Nephron progenitor cell (in vitro differentiated cells): ENCODE data around the gene TEX261.

Source experiments
- DNase-seq: peaks from one replicate; pipeline ENCODE4 v3.0.0; 2021
- H3K27ac Mint-ChIP-seq: 2 replicates; pipeline ENCODE4 v1.8.0; 2021; ENCODE audit warnings: mild to moderate bottlenecking, moderate library complexity, mixed read lengths
- H3K27me3 Mint-ChIP-seq: 2 replicates; pipeline ENCODE4 v1.8.0; 2021; ENCODE audit warnings: mild to moderate bottlenecking, low read depth, mixed read lengths; ENCODE audit not compliant: poor library complexity
- H3K36me3 Mint-ChIP-seq: 2 replicates; pipeline ENCODE4 v1.8.0; 2021; ENCODE audit warnings: low read depth, mixed read lengths
- H3K4me1 Mint-ChIP-seq: 2 replicates; pipeline ENCODE4 v1.8.0; 2021; ENCODE audit warnings: mixed read lengths
- H3K4me3 Mint-ChIP-seq: 2 replicates; pipeline ENCODE4 v1.8.0; 2021; ENCODE audit warnings: mild to moderate bottlenecking, moderate library complexity, mixed read lengths
- H3K9me3 Mint-ChIP-seq: 2 replicates; pipeline ENCODE4 v1.8.0; 2021; ENCODE audit warnings: mild to moderate bottlenecking, moderate library complexity, mixed read lengths
- TF ChIP-seq, protein P1 (sequence below): fragments of 200-600 bp; sonication (generic); IDR thresholded peaks from 2 replicates; pipeline ENCODE4 v1.5.0; 2021; ENCODE audit warnings: antibody characterized with exemption

Gene TEX261

DNA sequence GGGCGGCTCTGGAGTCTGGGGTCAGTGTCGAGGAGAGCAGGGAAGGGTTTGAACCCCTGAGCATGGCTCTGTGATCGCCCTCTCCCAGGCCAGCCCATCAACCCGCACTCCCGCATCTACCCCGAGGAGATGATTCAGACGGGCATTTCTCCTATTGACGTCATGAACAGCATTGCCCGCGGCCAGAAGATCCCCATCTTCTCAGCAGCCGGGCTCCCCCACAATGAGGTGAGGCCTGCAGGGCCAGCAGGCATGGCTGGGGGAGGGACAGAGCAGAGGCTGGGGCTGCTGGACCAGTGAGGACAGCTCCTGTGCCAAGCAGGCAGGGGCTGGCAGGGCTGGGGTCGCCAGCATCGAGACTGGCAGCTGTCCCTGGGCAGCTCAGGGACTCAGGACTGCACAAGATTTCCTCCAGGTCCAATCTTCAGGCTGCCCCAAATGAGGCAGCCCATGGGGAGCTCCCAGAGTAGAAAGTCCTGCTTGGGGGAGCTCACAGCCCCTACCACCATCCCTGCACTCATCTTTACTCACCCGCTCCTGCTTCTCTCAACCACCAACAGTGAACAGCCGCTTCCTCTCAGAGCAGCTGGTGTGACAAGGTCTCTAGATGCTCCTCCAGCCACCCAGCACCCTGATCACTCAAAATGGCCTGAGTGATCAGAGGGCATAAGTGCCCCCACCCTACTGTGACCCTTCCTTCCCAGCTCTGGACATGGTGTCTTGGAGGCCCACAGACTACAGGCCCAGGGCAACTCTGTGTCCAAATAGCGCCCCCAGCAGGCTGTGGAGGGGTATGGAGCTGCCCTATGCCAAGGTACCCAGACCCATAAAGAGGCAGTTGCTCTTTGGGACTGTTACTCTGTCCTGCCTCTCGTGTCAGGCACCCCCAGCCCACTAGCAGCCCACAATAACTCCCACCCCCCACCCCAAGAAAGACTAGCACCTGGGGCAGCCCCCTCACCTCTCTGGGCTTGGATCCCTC is 34.5 kb downstream of the TEX261 start:
- Mint-ChIP-seq H3K4me3 (no peak overlapping the region), H3K27ac (no peak overlapping the region), H3K27me3 (peaks cover 89% of the 10 kb centered on the region), H3K4me1 (peaks cover 6% of the 10 kb centered on the region), H3K9me3 (no peaks in the 10 kb centered on the region), H3K36me3 (no peaks in the 10 kb centered on the region)
- TF ChIP-seq, protein P1, sequence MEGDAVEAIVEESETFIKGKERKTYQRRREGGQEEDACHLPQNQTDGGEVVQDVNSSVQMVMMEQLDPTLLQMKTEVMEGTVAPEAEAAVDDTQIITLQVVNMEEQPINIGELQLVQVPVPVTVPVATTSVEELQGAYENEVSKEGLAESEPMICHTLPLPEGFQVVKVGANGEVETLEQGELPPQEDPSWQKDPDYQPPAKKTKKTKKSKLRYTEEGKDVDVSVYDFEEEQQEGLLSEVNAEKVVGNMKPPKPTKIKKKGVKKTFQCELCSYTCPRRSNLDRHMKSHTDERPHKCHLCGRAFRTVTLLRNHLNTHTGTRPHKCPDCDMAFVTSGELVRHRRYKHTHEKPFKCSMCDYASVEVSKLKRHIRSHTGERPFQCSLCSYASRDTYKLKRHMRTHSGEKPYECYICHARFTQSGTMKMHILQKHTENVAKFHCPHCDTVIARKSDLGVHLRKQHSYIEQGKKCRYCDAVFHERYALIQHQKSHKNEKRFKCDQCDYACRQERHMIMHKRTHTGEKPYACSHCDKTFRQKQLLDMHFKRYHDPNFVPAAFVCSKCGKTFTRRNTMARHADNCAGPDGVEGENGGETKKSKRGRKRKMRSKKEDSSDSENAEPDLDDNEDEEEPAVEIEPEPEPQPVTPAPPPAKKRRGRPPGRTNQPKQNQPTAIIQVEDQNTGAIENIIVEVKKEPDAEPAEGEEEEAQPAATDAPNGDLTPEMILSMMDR, result no peak
- no peak for DNase-seq

DNA sequence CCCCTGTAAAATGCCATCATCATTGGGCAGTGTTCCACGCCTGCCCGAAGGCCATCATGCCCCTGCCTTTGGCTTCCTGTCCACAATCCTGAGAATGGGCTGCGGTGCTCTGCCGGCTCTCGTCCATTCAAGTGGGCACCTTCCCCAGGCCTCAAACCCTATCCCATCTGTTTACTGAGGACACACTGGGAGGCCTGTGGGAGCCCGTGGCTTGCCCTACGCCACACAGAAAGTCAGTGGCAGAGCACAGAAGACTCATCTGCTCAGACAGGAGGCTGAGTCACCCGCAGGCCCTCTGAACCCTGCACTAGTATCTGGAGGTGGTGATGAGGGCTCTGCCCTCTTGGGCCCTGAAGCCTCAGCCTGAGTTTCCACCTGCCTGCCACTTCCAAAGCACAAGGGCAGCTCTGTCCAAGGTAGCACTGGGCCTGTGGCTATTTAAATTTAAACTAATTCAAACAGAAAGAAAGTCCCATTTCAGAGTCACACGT is 35.4 kb downstream of the TEX261 start:
- no peaks in the 10 kb centered on the region for H3K9me3 Mint-ChIP-seq
- no peaks in the 10 kb centered on the region for H3K36me3 Mint-ChIP-seq
- no peak overlapping the region for H3K27ac Mint-ChIP-seq
- TF ChIP-seq, protein P1, result no peak
- DNase-seq, result no peak
- H3K4me3 Mint-ChIP-seq, result no peak overlapping the region
- peaks cover 89% of the 10 kb centered on the region for H3K27me3 Mint-ChIP-seq
- H3K4me1 Mint-ChIP-seq, result no peaks in the 10 kb centered on the region

DNA sequence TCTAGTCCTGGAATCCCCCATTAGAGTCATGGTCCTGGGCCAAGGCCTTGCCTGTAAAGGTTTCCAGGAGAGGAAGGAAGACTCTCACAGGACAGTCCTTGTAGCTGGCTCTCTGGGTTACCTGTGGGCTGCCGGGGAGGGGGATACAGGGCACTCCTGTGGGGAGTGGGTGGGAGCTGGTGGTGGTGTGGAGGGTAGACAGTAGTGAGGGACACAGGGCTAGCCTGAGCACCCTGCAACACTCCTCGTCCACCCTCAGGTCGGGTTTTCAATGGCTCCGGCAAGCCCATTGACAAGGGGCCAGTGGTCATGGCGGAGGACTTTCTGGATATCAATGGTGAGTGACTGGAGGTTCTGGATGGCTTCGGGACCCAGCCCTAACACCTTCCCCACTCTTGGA is 35.9 kb downstream of the TEX261 start:
- Mint-ChIP-seq H3K9me3 (no peaks in the 10 kb centered on the region), H3K4me1 (no peaks in the 10 kb centered on the region), H3K36me3 (no peaks in the 10 kb centered on the region), H3K27me3 (peaks cover 89% of the 10 kb centered on the region), H3K27ac (no peak overlapping the region), H3K4me3 (no peak overlapping the region)
- DNase-seq, result no peak
- TF ChIP-seq, protein P1, result no peak

- Mint-ChIP-seq H3K27ac (no peak overlapping the region), H3K36me3 (no peaks in the 10 kb centered on the region), H3K4me3 (no peak overlapping the region), H3K27me3 (peaks cover 89% of the 10 kb centered on the region), H3K9me3 (no peaks in the 10 kb centered on the region), H3K4me1 (no peaks in the 10 kb centered on the region)
- DNase-seq, result no peak
- TF ChIP-seq, protein P1, result no peak
Measured at GRCh38 chr2:70957798-70958197, 36.9 kb downstream of the TEX261 start.

GRCh38 chr2:70956141-70956540 is 38.5 kb downstream of the TEX261 start:
- peaks cover 90% of the 10 kb centered on the region for H3K27me3 Mint-ChIP-seq
- TF ChIP-seq, protein P1, result no peak
- H3K36me3 Mint-ChIP-seq, result no peaks in the 10 kb centered on the region
- H3K9me3 Mint-ChIP-seq, result no peaks in the 10 kb centered on the region
- no peak overlapping the region for H3K4me3 Mint-ChIP-seq
- no peak overlapping the region for H3K27ac Mint-ChIP-seq
- no peaks in the 10 kb centered on the region for H3K4me1 Mint-ChIP-seq
- DNase-seq, result no peak

DNA sequence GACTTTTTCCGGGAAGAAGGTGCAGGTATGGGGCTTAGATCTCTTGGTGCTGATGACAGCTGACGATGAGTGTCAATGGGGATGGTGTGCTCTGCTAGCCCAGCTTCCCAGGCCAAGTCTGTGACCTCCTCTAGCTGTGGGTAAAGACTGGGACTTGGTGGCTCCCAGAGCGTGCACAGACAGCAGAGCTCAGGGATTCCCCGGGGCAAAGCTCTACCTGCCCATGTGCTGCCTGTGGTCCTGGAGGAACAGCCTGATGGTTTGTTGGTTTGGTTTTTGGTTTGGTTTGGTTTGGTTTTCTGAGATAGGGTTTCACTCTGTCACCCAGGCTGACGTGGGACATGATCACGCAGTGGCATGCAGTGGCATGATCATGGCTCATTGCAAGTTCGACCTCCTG is 39.8 kb downstream of the TEX261 start:
- Mint-ChIP-seq H3K36me3 (no peaks in the 10 kb centered on the region), H3K27ac (no peak overlapping the region), H3K4me1 (no peaks in the 10 kb centered on the region), H3K27me3 (peaks cover 93% of the 10 kb centered on the region), H3K4me3 (no peak overlapping the region), H3K9me3 (no peaks in the 10 kb centered on the region)
- TF ChIP-seq, protein P1, result no peak
- no peak for DNase-seq
